ENCODE measurements around the gene NTNG1.

Gene NTNG1

DNA sequence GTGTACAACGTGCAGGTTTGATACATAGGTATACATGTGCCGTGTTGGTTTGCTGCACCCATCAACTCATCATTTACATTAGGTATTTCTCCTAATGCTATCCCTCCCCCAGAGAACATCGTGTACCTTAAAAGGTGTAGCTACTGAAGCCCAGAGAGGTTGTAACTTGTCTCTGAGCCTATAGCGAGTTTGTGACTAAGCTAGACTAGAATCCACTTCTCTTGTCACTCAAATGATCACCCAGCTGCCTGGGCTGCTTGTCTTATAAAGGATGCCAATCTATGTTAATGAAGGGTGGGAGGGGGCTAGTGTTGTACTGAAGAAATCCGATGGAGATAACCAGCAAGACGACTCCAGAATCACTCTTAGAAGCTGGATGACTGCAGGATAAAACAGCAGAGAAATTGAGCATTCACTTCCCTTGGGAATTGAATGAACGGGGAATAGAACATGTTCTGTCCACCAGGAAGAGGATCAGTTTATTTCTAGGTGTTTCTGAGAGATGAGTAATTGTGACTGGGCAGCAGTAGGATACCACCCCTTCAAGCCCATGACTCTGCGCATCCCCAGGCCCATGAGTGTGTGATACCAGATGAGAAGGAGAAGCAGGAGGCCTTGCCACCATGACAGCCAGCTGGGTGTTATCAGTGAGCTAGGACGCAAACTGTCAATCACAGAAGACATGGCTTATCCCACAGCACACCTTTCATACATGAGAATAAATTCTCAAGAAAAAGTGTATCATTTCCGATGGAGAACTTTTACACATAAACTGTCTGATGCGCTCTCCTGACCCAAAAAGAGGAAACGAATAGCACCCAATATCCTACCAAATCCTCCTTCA is 390.4 kb downstream of the NTNG1 start:
- no peak for DNase-seq (ENCODE audit: low read depth, low spot score)
- no peak overlapping the region for H3K4me3 ChIP-seq (ENCODE audit: low read depth, low read length)
- POLR2A ChIA-PET, result no interaction called here
- TF ChIP-seq, protein P1, sequence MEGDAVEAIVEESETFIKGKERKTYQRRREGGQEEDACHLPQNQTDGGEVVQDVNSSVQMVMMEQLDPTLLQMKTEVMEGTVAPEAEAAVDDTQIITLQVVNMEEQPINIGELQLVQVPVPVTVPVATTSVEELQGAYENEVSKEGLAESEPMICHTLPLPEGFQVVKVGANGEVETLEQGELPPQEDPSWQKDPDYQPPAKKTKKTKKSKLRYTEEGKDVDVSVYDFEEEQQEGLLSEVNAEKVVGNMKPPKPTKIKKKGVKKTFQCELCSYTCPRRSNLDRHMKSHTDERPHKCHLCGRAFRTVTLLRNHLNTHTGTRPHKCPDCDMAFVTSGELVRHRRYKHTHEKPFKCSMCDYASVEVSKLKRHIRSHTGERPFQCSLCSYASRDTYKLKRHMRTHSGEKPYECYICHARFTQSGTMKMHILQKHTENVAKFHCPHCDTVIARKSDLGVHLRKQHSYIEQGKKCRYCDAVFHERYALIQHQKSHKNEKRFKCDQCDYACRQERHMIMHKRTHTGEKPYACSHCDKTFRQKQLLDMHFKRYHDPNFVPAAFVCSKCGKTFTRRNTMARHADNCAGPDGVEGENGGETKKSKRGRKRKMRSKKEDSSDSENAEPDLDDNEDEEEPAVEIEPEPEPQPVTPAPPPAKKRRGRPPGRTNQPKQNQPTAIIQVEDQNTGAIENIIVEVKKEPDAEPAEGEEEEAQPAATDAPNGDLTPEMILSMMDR (IDR thresholded peaks at IDR 0.05; ENCODE audit: insufficient read depth, low read length, missing control alignments), result no peak
- CTCF ChIA-PET, result interaction anchor here (0.8 to 10.4 kb wide), 6 partner anchors 11 to 257 kb away, joined by 3 to 151 read pairs (median 5); no protein-coding TSS in a partner anchor

DNA sequence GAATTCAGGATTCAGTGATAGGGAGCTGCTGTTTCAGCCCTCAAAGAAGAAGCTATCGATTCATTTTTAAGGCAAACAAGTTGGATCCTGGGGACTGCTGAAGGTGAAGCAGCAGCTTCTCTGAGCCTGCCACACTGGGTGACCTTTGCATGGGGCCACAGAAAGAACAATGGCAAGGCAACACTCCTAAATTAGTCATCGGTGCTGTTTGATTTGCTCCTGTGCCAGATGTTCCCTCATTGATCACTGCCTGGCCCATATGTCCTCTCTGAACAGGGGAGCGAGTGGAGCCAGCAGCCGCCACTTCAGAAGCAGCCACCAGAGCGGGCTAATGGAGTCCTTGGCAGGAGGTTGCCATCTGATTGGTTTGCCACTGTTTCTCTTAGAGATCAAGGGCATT is 391.5 kb downstream of the NTNG1 start:
- ChIA-PET POLR2A (no interaction called here), CTCF (interaction anchor here (1.9 to 10.4 kb wide), 3 partner anchors 10 to 258 kb away, joined by 5 to 151 read pairs (median 106); no protein-coding TSS in a partner anchor)
- DNase-seq (ENCODE audit: low read depth, low spot score), result no peak

More for the DNA sequence above, 391.5 kb downstream of the NTNG1 start:
- no peak overlapping the region for H3K4me3 ChIP-seq (ENCODE audit: low read depth, low read length)
- TF ChIP-seq, protein P1 (IDR thresholded peaks at IDR 0.05; ENCODE audit: insufficient read depth, low read length, missing control alignments), result no peak

Measured in AG04449 (cell line).